Heart left ventricle (tissue), 13 donors: Measurements from ENCODE around the gene GALNT12.

Experiments used
- POLR2A ChIP-seq, 2 donors: fragments of 450-650 bp; IDR thresholded peaks; one replicate each; pipeline ENCODE4 v1.6.1; 2017; ENCODE audit warnings: antibody characterized with exemption in 2 of 2, mild to moderate bottlenecking in 2 of 2, moderate library complexity in 2 of 2
- TF ChIP-seq, protein P1 (sequence below), 12 donors: fragments of 200-600 bp; sonication (generic) in 4 of 12; IDR thresholded peaks; one replicate each; pipeline versions ENCODE4 v1.5.0 to v1.8.0; 2018 to 2022; ENCODE audit warnings: antibody characterized with exemption in 12 of 12, mild to moderate bottlenecking in 5 of 12
- donor health status: ischemic (EF 13 %, LVEDD 7.1; RV severe dilation, severe dysfunction).
- donor health status: DM: no; HTN: yes; CAD: no.
- donor health status: DM: no; HTN: no; CAD: no.
- donor health status: ischemic (EF 25% LVEDD 6.9; RV normal size, moderate dysfunction).
- donor health status: ischemic (EF 25% LVEDD 5.7; RV mildly dilated, moderate dysfunction).
- donor health status: ischemic (EF 35%, LVEDD 5.7; RV mildly dilated, moderate dysfunction).
- donor health status: nonischemic (EF 11% LVEDD 7.7; RV severe dilation, severe dysfunction).
- donor health status: DM: yes; HTN: yes; CAD: no.
- donor health status: PGD.
- donor health status: ischemic (EF 29% LVEDD 5.4; RV normal size, mild dysfunction).
- donor health status: nonischemic (EF 23%, LVEDD 6.1; RV moderate dilation, normal function).

- TF ChIP-seq, protein P1, sequence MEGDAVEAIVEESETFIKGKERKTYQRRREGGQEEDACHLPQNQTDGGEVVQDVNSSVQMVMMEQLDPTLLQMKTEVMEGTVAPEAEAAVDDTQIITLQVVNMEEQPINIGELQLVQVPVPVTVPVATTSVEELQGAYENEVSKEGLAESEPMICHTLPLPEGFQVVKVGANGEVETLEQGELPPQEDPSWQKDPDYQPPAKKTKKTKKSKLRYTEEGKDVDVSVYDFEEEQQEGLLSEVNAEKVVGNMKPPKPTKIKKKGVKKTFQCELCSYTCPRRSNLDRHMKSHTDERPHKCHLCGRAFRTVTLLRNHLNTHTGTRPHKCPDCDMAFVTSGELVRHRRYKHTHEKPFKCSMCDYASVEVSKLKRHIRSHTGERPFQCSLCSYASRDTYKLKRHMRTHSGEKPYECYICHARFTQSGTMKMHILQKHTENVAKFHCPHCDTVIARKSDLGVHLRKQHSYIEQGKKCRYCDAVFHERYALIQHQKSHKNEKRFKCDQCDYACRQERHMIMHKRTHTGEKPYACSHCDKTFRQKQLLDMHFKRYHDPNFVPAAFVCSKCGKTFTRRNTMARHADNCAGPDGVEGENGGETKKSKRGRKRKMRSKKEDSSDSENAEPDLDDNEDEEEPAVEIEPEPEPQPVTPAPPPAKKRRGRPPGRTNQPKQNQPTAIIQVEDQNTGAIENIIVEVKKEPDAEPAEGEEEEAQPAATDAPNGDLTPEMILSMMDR (IDR thresholded peaks at IDR 0.05), result no peak
- no peak for TF ChIP-seq POLR2A (IDR thresholded peaks at IDR 0.05)
Observed at GRCh38 chr9:98867103-98867428, 59.6 kb downstream of the GALNT12 start.
